Liver (tissue), 2 donors: ENCODE data around the gene OR13A1.
"Not testable (repeated sequence)": the region's sequence is repeated elsewhere in the genome, so short reads cannot be mapped to it uniquely, and the experiment has no call there.

Source experiments
- FOXA1 ChIP-seq: IDR thresholded peaks from 2 replicates; pipeline ENCODE4 v1.6.1; 2016; ENCODE audit warnings: antibody characterized with exemption
- YY1 ChIP-seq: IDR thresholded peaks from 2 replicates; pipeline ENCODE4 v1.6.1; 2016; ENCODE audit warnings: antibody characterized with exemption, mild to moderate bottlenecking
- TF ChIP-seq, protein P1 (sequence below): fragments of 150-350 bp; IDR thresholded peaks from 2 replicates; pipeline ENCODE4 v1.5.1; 2017; ENCODE audit warnings: improper control_type of control experiment, low read depth, low read length; ENCODE audit not compliant: missing input control
- TF ChIP-seq, protein P2 (sequence below): IDR thresholded peaks from 2 replicates; pipeline ENCODE4 v1.6.1; 2016; ENCODE audit warnings: antibody characterized with exemption, mild to moderate bottlenecking
- TF ChIP-seq, protein P3 (sequence below): IDR thresholded peaks from 2 replicates; pipeline ENCODE4 v1.6.1; 2016; ENCODE audit warnings: antibody characterized with exemption
- donor health status: healthy.

DNA sequence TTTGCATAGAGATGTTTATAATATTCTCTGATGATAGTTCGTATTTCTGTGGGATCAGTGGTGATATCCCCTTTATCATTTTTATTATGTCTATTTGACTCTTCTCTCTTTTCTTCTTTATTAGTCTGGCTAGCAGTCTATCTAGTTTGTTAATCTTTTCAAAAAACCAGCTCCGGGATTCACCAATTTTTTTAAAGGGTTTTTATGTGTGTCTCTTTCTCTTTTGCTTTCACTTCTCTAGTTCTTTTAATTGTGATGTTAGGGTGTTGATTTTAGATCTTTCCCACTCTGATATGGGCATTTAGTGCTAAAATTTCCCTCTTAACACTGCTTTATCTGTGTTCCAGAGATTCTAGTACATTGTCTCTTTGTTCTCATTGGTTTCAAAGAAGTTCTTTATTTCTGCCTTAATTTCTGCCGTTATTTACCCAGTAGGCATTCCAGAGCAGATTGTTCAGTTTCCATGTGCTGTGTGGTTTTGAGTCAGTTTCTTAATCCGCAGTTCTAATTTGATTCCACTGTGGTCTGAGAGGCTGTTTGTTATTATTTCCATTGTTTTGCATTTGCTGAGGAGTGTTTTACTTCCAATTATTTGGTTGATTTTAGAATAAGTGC lies 17.0 kb downstream of the OR13A1 start:
- TF ChIP-seq, protein P1, sequence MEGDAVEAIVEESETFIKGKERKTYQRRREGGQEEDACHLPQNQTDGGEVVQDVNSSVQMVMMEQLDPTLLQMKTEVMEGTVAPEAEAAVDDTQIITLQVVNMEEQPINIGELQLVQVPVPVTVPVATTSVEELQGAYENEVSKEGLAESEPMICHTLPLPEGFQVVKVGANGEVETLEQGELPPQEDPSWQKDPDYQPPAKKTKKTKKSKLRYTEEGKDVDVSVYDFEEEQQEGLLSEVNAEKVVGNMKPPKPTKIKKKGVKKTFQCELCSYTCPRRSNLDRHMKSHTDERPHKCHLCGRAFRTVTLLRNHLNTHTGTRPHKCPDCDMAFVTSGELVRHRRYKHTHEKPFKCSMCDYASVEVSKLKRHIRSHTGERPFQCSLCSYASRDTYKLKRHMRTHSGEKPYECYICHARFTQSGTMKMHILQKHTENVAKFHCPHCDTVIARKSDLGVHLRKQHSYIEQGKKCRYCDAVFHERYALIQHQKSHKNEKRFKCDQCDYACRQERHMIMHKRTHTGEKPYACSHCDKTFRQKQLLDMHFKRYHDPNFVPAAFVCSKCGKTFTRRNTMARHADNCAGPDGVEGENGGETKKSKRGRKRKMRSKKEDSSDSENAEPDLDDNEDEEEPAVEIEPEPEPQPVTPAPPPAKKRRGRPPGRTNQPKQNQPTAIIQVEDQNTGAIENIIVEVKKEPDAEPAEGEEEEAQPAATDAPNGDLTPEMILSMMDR: not testable (repeated sequence)
- not testable (repeated sequence) for TF ChIP-seq FOXA1, YY1
- TF ChIP-seq, protein P2, sequence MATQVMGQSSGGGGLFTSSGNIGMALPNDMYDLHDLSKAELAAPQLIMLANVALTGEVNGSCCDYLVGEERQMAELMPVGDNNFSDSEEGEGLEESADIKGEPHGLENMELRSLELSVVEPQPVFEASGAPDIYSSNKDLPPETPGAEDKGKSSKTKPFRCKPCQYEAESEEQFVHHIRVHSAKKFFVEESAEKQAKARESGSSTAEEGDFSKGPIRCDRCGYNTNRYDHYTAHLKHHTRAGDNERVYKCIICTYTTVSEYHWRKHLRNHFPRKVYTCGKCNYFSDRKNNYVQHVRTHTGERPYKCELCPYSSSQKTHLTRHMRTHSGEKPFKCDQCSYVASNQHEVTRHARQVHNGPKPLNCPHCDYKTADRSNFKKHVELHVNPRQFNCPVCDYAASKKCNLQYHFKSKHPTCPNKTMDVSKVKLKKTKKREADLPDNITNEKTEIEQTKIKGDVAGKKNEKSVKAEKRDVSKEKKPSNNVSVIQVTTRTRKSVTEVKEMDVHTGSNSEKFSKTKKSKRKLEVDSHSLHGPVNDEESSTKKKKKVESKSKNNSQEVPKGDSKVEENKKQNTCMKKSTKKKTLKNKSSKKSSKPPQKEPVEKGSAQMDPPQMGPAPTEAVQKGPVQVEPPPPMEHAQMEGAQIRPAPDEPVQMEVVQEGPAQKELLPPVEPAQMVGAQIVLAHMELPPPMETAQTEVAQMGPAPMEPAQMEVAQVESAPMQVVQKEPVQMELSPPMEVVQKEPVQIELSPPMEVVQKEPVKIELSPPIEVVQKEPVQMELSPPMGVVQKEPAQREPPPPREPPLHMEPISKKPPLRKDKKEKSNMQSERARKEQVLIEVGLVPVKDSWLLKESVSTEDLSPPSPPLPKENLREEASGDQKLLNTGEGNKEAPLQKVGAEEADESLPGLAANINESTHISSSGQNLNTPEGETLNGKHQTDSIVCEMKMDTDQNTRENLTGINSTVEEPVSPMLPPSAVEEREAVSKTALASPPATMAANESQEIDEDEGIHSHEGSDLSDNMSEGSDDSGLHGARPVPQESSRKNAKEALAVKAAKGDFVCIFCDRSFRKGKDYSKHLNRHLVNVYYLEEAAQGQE: not testable (repeated sequence)
- TF ChIP-seq, protein P3, sequence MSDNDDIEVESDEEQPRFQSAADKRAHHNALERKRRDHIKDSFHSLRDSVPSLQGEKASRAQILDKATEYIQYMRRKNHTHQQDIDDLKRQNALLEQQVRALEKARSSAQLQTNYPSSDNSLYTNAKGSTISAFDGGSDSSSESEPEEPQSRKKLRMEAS: not testable (repeated sequence)
